IMR-90 (cell line): ENCODE data around the gene OSTF1. TPM values are rescaled to one million over a fixed set of nuclear protein-coding genes. Genes with fewer than 3 reads are reported as not detected.
A peak's percentile ranks its signal among the peaks of the same experiment; 100 is the strongest.

Experiments used
- ATAC-seq: fragments of 200-7000 bp; cut with Tn5 transposase; 2 replicates; pipeline ENCODE4 v1.9.1; 2020; ENCODE audit warnings: low read depth, mild to moderate bottlenecking, moderate library complexity
- BruUV-seq: library from RNA; stranded (reverse); fragments of 400-500 nt; replicated peaks from 2 replicates; lab custom pipeline; 2021; lab: Mats Ljungman, UMichigan
- CTCF ChIA-PET: fragments of 300-600 bp; formaldehyde crosslinking; extraction: SDS; loops from one replicate; lab custom pipeline; 2021; ENCODE audit warnings: antibody characterized with exemption; lab: Yijun Ruan, JAX
- POLR2A ChIA-PET: fragments of 300-600 bp; sonication (Branson Sonifier 250); formaldehyde crosslinking; loops from one replicate; lab custom pipeline; 2022; ENCODE audit warnings: antibody characterized with exemption; ENCODE audit not compliant: unreplicated experiment; lab: Charles Lee
- DNase-seq: peaks from one replicate; pipeline ENCODE4 v3.0.0; 2013
- H2AFZ ChIP-seq: replicated peaks from 2 replicates; pipeline ENCODE3; 2013; ENCODE audit warnings: low read length, mild to moderate bottlenecking; ENCODE audit not compliant: poor library complexity
- H2AK5ac ChIP-seq: 2 replicates; pipeline ENCODE4 v1.6.1; 2013; ENCODE audit warnings: low read depth, low read length, inconsistent platforms
- H2AK9ac ChIP-seq: replicated peaks from 2 replicates; pipeline ENCODE3; 2013; ENCODE audit warnings: mild to moderate bottlenecking, low read depth, low read length, moderate library complexity; ENCODE audit not compliant: poor library complexity
- H2BK120ac ChIP-seq: 2 replicates; pipeline ENCODE4 v1.6.1; 2013; ENCODE audit warnings: low read depth, low read length, inconsistent platforms
- H2BK15ac ChIP-seq: 3 replicates; pipeline ENCODE4 v1.6.1; 2013; ENCODE audit warnings: low read depth, low read length, inconsistent platforms
- H2BK20ac ChIP-seq: 2 replicates; pipeline ENCODE4 v1.6.1; 2013; ENCODE audit warnings: low read depth, mild to moderate bottlenecking, inconsistent platforms, low read length, moderate library complexity
- H2BK5ac ChIP-seq: 2 replicates; pipeline ENCODE4 v1.6.1; 2013; ENCODE audit warnings: mild to moderate bottlenecking, low read depth, low read length, inconsistent platforms; ENCODE audit not compliant: poor library complexity, severe bottlenecking
- H3K14ac ChIP-seq: replicated peaks from 2 replicates; pipeline ENCODE4 v1.6.1; 2013; ENCODE audit warnings: low read depth, low read length, inconsistent platforms
- H3K18ac ChIP-seq: 2 replicates; pipeline ENCODE4 v1.6.1; 2013; ENCODE audit warnings: low read depth, low read length, control low read depth
- H3K23ac ChIP-seq: 2 replicates; pipeline ENCODE4 v1.6.1; 2013; ENCODE audit warnings: low read depth, low read length, inconsistent platforms
- H3K27ac ChIP-seq: 2 replicates; pipeline ENCODE4 v1.5.1; 2013; ENCODE audit warnings: mild to moderate bottlenecking, control low read depth, low read length; ENCODE audit not compliant: insufficient read depth
- H3K27me3 ChIP-seq: 2 replicates; pipeline ENCODE4 v1.6.1; 2013; ENCODE audit warnings: low read length; ENCODE audit not compliant: control insufficient read depth, insufficient read depth
- H3K36me3 ChIP-seq: 2 replicates; pipeline ENCODE4 v1.6.1; 2013; ENCODE audit warnings: low read length, mixed read lengths; ENCODE audit not compliant: control insufficient read depth, insufficient read depth
- H3K4ac ChIP-seq: 2 replicates; pipeline ENCODE4 v1.6.1; 2013; ENCODE audit warnings: low read depth, low read length, inconsistent platforms
- H3K4me1 ChIP-seq: 2 replicates; pipeline ENCODE4 v1.6.1; 2013; ENCODE audit warnings: low read length, mixed read lengths; ENCODE audit not compliant: control insufficient read depth, insufficient read depth
- H3K4me2 ChIP-seq: 2 replicates; pipeline ENCODE4 v1.6.1; 2013; ENCODE audit warnings: low read depth, mild to moderate bottlenecking, control low read depth, low read length, moderate library complexity
- H3K4me3 ChIP-seq: 2 replicates; pipeline ENCODE4 v1.5.1; 2013; ENCODE audit warnings: low read depth, mild to moderate bottlenecking, control low read depth, low read length, moderate library complexity; ENCODE audit not compliant: insufficient read depth
- H3K56ac ChIP-seq: 2 replicates; pipeline ENCODE4 v1.6.1; 2013; ENCODE audit warnings: low read length, inconsistent platforms; ENCODE audit not compliant: insufficient read depth; ENCODE audit errors: extremely low read depth
- H3K79me1 ChIP-seq, 2 experiments: 2 replicates each; pipeline ENCODE4 v1.6.1; 2013; ENCODE audit warnings: low read length in 2 of 2, inconsistent platforms in 1 of 2, low read depth in 1 of 2
- H3K9ac ChIP-seq: 2 replicates; pipeline ENCODE4 v1.6.1; 2013; ENCODE audit warnings: low read depth, low read length, control low read depth
- H3K9me1 ChIP-seq: 2 replicates; pipeline ENCODE4 v1.6.1; 2013; ENCODE audit warnings: low read length, inconsistent platforms; ENCODE audit not compliant: insufficient read depth
- H3K9me3 ChIP-seq: 2 replicates; pipeline ENCODE4 v1.6.1; 2013; ENCODE audit warnings: low read length; ENCODE audit not compliant: control insufficient read depth, insufficient read depth
- H4K20me1 ChIP-seq: 2 replicates; pipeline ENCODE4 v1.6.1; 2013; ENCODE audit warnings: low read length, inconsistent platforms; ENCODE audit not compliant: insufficient read depth
- H4K5ac ChIP-seq: 2 replicates; pipeline ENCODE4 v1.6.1; 2013; ENCODE audit warnings: mild to moderate bottlenecking, low read depth, low read length, control low read depth
- H4K8ac ChIP-seq, 2 experiments: 2 replicates each; pipeline ENCODE4 v1.6.1; 2013; ENCODE audit warnings: low read depth in 2 of 2, low read length in 2 of 2, control low read depth in 1 of 2, inconsistent platforms in 1 of 2
- H4K91ac ChIP-seq: 2 replicates; pipeline ENCODE4 v1.6.1; 2013; ENCODE audit warnings: low read depth, low read length, inconsistent platforms; ENCODE audit not compliant: insufficient read depth
- BHLHE40 ChIP-seq: fragments of 150-350 bp; IDR thresholded peaks from 2 replicates; pipeline ENCODE4 v1.6.1; 2016; ENCODE audit warnings: mild to moderate bottlenecking, low read depth, low read length
- CEBPB ChIP-seq: IDR thresholded peaks from 2 replicates; pipeline ENCODE4 v1.6.1; 2012; ENCODE audit warnings: low read depth, low read length, improper control_type of control experiment
- CHD1 ChIP-seq: IDR thresholded peaks from 2 replicates; pipeline ENCODE4 v1.6.1; 2012; ENCODE audit warnings: low read depth, low read length, improper control_type of control experiment
- CTCF ChIP-seq: conservative IDR thresholded peaks from 2 replicates; pipeline ENCODE4 v1.5.1; 2012; ENCODE audit warnings: mild to moderate bottlenecking, low read depth, low read length, improper control_type of control experiment
- MAZ ChIP-seq: IDR thresholded peaks from 2 replicates; pipeline ENCODE4 v1.6.1; 2012; ENCODE audit warnings: low read depth, mild to moderate bottlenecking, low read length, improper control_type of control experiment, moderate library complexity, borderline replicate concordance
- POLR2A ChIP-seq: IDR thresholded peaks from 2 replicates; pipeline ENCODE4 v1.6.1; 2012; ENCODE audit warnings: mild to moderate bottlenecking, low read depth, low read length
- RFX5 ChIP-seq: IDR thresholded peaks from 2 replicates; pipeline ENCODE4 v1.8.0; 2012; ENCODE audit warnings: low read depth, mild to moderate bottlenecking, low read length, moderate library complexity
- WGBS, 2 experiments: methylation state at CpG; one replicate each; pipeline versions ENCODE4 v1.1.5 to v1.1.7; 2013; ENCODE audit warnings: missing lambda C conversion rate in 2 of 2; ENCODE audit not compliant: insufficient read length in 1 of 2; ENCODE audit errors: extremely low coverage in 2 of 2; 5-methylcytosine and 5-hydroxymethylcytosine counted together
- dilution Hi-C: fragments of 300-500 bp; cut with HindIII; formaldehyde crosslinking; loops from one replicate; pipeline ENCODE4 v1.14.3; 2018; ENCODE audit warnings: low sequenced_read_pairs; ENCODE audit not compliant: unreplicated experiment
- in situ Hi-C: fragments of 300-500 bp; cut with MboI; formaldehyde crosslinking; loops from 3 replicates; pipeline ENCODE4 v1.14.3; 2019; ENCODE audit warnings: low sequenced_read_pairs, inconsistent platforms, mixed read lengths
- intact Hi-C: fragments of 100-400 bp; cut with micrococcal nuclease; formaldehyde crosslinking; loops from 2 replicates; pipeline ENCODE4 v1.10.0; 2022
- polyA plus RNA-seq, 3 experiments: library from polyadenylated mRNA; depleted of rRNA; stranded (reverse); fragments of >200 nt; gene quantifications; 2 replicates each; pipeline ENCODE4 v1.2.3, GENCODE V29; 2012; ENCODE audit warnings: low replicate concordance in 1 of 3
- total RNA-seq: library from RNA; depleted of rRNA; stranded (reverse); fragments of >200 nt; gene quantifications from 2 replicates; pipeline ENCODE4 v1.2.3, GENCODE V29; 2012
- TF ChIP-seq, protein P1 (sequence below): fragments of 150-350 bp; IDR thresholded peaks from 2 replicates; pipeline ENCODE4 v1.6.1; 2016; ENCODE audit warnings: low read depth, mild to moderate bottlenecking, low read length, moderate library complexity, borderline replicate concordance
- TF ChIP-seq, protein P2 (sequence below): fragments of 150-350 bp; IDR thresholded peaks from 2 replicates; pipeline ENCODE4 v1.6.1; 2017; ENCODE audit warnings: mild to moderate bottlenecking, antibody characterized with exemption, low read length, low read depth

The OSTF1 gene
- total and polyA plus RNA-seq, 2 of the 4 experiments (the other 2 are of a cell fraction) = 17.1 to 41.6 TPM

GRCh38 chr9:75120686-75121085, 32.4 kb downstream of the OSTF1 start:
- BruUV-seq = no TSS peak
- Histone ChIP-seq H4K5ac (no peak overlapping the region), H3K27ac (no peak overlapping the region), H3K9ac (no peak overlapping the region), H2AK5ac (no peak overlapping the region), H3K23ac (no peak overlapping the region), H2AK9ac (peak overlapping the region; percentile 15), H2AFZ (no peak overlapping the region), H3K4me2 (no peak overlapping the region), H4K8ac (no peak overlapping the region), H3K36me3 (peaks cover 4% of the 10 kb centered on the region), H2BK20ac (no peak overlapping the region), H3K79me1 (peaks cover 19 to 29% of the 10 kb centered on the region in 2 experiments), H2BK120ac (no peak overlapping the region), H4K20me1 (no peaks in the 10 kb centered on the region), H3K14ac (no peak overlapping the region), H3K9me1 (peaks cover 3% of the 10 kb centered on the region; the same call in 1 of the 2 replicates), H2BK15ac (no peak overlapping the region), H3K4me1 (0 out of 2 replicates have a peak, but pooled peaks cover 2% of the 10 kb centered on the region), H3K27me3 (no peaks in the 10 kb centered on the region), H4K91ac (no peak overlapping the region), H3K18ac (no peak overlapping the region), H3K9me3 (no peaks in the 10 kb centered on the region), H3K4me3 (no peak overlapping the region), H3K56ac (no peak overlapping the region), H3K4ac (no peak overlapping the region), H2BK5ac (no peak overlapping the region)
- TF ChIP-seq CHD1 (no peak), POLR2A (no peak), RFX5 (no peak), CTCF (no peak), MAZ (no peak), CEBPB (no peak), BHLHE40 (no peak)
- TF ChIP-seq, protein P1, sequence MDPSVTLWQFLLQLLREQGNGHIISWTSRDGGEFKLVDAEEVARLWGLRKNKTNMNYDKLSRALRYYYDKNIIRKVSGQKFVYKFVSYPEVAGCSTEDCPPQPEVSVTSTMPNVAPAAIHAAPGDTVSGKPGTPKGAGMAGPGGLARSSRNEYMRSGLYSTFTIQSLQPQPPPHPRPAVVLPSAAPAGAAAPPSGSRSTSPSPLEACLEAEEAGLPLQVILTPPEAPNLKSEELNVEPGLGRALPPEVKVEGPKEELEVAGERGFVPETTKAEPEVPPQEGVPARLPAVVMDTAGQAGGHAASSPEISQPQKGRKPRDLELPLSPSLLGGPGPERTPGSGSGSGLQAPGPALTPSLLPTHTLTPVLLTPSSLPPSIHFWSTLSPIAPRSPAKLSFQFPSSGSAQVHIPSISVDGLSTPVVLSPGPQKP = no peak
- TF ChIP-seq, protein P2, sequence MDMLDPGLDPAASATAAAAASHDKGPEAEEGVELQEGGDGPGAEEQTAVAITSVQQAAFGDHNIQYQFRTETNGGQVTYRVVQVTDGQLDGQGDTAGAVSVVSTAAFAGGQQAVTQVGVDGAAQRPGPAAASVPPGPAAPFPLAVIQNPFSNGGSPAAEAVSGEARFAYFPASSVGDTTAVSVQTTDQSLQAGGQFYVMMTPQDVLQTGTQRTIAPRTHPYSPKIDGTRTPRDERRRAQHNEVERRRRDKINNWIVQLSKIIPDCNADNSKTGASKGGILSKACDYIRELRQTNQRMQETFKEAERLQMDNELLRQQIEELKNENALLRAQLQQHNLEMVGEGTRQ = no peak
- DNase-seq = no peak
- ChIA-PET POLR2A (no interaction called here), CTCF (interaction anchor here (0.6 kb wide), 1 partner anchor 319 kb away, joined by 3 read pairs; no protein-coding TSS in a partner anchor)
- in situ Hi-C loops = no loop called here
- no peak for ATAC-seq
- intact Hi-C loops = no loop called here
- dilution Hi-C loops = no loop called here
- WGBS, 2 experiments = 86% methylated on average over 1 of the region's 4 CpGs; no CpG with 5 or more reads in 1 of the 2 experiments
